ENCODE data around the gene RAP1A.

Gene RAP1A

DNA sequence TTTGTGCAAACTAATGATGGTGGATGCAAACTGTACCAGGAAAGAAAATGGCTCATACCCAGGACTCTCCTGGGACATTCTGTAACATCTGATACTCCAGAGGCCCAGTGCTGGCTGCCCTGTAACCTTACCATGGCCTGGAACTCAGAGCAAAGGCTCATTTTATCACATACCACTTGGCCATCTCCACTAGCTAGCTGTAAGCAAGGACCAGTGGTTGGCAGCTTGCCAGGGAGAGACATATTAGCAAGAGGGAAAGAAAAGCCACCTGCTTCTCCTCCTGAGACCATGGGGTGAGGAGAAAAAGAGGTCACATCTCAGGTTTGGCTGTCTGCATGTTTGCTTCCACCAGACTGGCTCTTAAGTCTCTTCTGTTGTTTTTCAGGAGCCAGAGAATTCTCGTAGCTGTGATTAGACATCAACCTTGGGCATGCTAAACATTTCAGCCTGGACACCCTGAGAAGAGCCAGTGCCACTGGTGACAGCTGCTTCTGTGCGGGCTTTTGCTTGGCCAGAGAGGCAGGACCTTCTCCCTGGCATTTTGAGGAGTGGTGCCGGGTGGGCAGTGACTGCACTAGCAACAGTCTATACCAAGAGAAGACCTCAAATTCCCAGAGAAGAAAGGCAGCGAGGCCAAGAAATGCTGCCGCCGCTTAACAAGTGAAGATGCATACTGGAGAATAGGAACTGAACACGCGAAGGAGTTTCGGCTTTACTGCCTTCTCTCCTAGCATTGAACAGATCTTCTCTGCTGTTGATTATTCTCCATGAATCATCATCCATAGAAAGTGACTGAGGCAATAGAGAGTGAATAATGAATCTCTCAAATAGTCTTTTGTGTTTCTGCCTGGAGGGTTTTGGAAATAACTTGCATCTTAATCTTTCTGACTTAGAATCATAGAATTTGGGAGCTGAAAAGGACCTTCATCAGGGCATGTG is 126.4 kb downstream of the RAP1A start:
- TF ChIP-seq ZBTB7A (IDR thresholded peaks at IDR 0.05; ENCODE audit: low read depth) (no peak), EGR1 (IDR thresholded peaks at IDR 0.05) (no peak), YY1 (IDR thresholded peaks at IDR 0.05; ENCODE audit: low read depth) (no peak)

DNA sequence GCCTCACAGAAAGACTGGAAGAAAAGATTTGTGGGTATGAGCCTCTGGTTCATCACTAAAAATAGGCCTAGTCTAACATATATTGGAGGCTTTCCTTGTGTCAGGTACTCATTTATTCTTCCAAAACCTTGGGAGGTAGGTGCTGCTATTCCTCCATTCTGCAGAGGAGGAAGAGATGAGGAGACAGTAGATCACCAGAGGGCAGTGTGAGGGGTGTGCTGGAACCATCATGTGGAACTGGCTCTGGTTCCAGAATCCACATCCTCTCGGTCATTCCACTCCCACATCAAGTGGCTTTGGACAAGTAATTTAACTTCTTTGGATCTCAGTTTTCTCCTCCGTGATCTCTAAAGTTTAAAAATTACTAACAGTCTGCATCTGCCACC is 127.0 kb downstream of the RAP1A start:
- TF ChIP-seq YY1 (IDR thresholded peaks at IDR 0.05; ENCODE audit: low read depth) (no peak), NFIC (IDR thresholded peaks at IDR 0.05) (no peak), EP300 (IDR thresholded peaks at IDR 0.05; ENCODE audit: borderline replicate concordance) (no peak), TEAD4 (IDR thresholded peaks at IDR 0.05) (no peak), TCF12 (IDR thresholded peaks at IDR 0.05; ENCODE audit: low read depth) (no peak), TAF1 (IDR thresholded peaks at IDR 0.05; ENCODE audit: low read depth) (no peak), EGR1 (IDR thresholded peaks at IDR 0.05) (no peak), FOXM1 (IDR thresholded peaks at IDR 0.05; ENCODE audit: borderline replicate concordance, low read depth) (no peak)
- TF ChIP-seq, protein P1, sequence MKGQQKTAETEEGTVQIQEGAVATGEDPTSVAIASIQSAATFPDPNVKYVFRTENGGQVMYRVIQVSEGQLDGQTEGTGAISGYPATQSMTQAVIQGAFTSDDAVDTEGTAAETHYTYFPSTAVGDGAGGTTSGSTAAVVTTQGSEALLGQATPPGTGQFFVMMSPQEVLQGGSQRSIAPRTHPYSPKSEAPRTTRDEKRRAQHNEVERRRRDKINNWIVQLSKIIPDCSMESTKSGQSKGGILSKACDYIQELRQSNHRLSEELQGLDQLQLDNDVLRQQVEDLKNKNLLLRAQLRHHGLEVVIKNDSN (IDR thresholded peaks at IDR 0.05) = no peak
- TF ChIP-seq, protein P2, sequence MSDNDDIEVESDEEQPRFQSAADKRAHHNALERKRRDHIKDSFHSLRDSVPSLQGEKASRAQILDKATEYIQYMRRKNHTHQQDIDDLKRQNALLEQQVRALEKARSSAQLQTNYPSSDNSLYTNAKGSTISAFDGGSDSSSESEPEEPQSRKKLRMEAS (IDR thresholded peaks at IDR 0.05) = no peak
- TF ChIP-seq, protein P3, sequence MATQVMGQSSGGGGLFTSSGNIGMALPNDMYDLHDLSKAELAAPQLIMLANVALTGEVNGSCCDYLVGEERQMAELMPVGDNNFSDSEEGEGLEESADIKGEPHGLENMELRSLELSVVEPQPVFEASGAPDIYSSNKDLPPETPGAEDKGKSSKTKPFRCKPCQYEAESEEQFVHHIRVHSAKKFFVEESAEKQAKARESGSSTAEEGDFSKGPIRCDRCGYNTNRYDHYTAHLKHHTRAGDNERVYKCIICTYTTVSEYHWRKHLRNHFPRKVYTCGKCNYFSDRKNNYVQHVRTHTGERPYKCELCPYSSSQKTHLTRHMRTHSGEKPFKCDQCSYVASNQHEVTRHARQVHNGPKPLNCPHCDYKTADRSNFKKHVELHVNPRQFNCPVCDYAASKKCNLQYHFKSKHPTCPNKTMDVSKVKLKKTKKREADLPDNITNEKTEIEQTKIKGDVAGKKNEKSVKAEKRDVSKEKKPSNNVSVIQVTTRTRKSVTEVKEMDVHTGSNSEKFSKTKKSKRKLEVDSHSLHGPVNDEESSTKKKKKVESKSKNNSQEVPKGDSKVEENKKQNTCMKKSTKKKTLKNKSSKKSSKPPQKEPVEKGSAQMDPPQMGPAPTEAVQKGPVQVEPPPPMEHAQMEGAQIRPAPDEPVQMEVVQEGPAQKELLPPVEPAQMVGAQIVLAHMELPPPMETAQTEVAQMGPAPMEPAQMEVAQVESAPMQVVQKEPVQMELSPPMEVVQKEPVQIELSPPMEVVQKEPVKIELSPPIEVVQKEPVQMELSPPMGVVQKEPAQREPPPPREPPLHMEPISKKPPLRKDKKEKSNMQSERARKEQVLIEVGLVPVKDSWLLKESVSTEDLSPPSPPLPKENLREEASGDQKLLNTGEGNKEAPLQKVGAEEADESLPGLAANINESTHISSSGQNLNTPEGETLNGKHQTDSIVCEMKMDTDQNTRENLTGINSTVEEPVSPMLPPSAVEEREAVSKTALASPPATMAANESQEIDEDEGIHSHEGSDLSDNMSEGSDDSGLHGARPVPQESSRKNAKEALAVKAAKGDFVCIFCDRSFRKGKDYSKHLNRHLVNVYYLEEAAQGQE (IDR thresholded peaks at IDR 0.05; ENCODE audit: low read depth) = no peak

DNA sequence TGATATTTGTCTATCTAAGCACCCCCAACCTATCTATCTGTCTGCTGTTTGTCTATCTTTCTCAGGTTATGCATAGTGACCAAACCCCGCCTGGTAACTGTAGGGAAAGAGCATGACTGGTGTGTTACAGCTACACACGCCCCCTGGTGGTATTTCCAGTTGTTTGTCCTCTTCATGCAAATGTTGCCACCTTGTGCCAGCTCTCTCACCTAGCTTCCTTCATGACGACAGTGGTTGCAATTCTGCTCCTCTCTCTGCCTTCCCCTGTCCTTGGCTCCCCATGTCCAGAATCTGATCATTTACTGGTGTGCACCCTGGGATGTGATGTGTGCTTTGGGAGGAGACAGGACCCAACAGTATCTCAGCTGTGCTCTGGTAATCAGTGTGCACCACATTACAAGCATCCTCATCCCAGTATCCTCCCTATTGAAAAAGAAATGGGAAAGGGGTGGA is 127.7 kb downstream of the RAP1A start:
- no peak for TF ChIP-seq ZBTB7A (IDR thresholded peaks at IDR 0.05; ENCODE audit: low read depth)
- TF ChIP-seq, protein P1 (IDR thresholded peaks at IDR 0.05) = 0 out of 2 replicates have a peak, but pooled peaks have one; percentile 8
- peak; percentile 85 for TF ChIP-seq RAD21 (IDR thresholded peaks at IDR 0.05; ENCODE audit: low read depth)
- TF ChIP-seq, protein P2 (IDR thresholded peaks at IDR 0.05) = 0 out of 2 replicates have a peak, but pooled peaks have one; percentile 20
- TF ChIP-seq TEAD4 (IDR thresholded peaks at IDR 0.05) = peak; percentile 32; the same call in 1 of the 2 replicates

DNA sequence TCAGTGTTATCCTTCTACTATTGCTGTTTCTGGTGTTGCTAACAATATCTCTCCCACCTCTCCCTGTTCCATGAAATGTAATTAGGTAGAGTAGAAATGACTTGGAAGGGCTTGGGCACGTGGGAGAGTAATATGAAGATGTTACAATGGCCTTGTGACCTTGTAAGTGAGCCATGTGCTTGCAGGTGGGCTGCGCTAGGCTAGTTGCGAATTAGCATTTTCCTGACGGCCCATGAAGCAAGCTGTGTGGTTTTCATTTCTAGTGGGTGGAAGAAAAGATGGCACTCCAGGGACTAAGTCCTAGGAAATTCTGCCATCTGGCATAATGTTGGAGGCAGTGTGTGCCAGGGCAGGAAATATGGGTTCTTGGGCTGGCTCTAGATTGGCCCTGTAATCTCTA is 128.4 kb downstream of the RAP1A start:
- TF ChIP-seq ZBTB7A (IDR thresholded peaks at IDR 0.05; ENCODE audit: low read depth) (no peak), TCF12 (IDR thresholded peaks at IDR 0.05; ENCODE audit: low read depth) (no peak), YY1 (IDR thresholded peaks at IDR 0.05; ENCODE audit: low read depth) (no peak), EGR1 (IDR thresholded peaks at IDR 0.05) (no peak), NFIC (IDR thresholded peaks at IDR 0.05) (no peak), CREB1 (IDR thresholded peaks at IDR 0.05; ENCODE audit: low read depth) (no peak), TAF1 (IDR thresholded peaks at IDR 0.05; ENCODE audit: low read depth) (no peak), CEBPB (IDR thresholded peaks at IDR 0.05) (no peak), FOXM1 (IDR thresholded peaks at IDR 0.05; ENCODE audit: borderline replicate concordance, low read depth) (no peak), EP300 (IDR thresholded peaks at IDR 0.05; ENCODE audit: borderline replicate concordance) (no peak)
- TF ChIP-seq, protein P2 (IDR thresholded peaks at IDR 0.05) = no peak
- TF ChIP-seq, protein P1 (IDR thresholded peaks at IDR 0.05) = no peak
- TF ChIP-seq, protein P3 (IDR thresholded peaks at IDR 0.05; ENCODE audit: low read depth) = no peak

DNA sequence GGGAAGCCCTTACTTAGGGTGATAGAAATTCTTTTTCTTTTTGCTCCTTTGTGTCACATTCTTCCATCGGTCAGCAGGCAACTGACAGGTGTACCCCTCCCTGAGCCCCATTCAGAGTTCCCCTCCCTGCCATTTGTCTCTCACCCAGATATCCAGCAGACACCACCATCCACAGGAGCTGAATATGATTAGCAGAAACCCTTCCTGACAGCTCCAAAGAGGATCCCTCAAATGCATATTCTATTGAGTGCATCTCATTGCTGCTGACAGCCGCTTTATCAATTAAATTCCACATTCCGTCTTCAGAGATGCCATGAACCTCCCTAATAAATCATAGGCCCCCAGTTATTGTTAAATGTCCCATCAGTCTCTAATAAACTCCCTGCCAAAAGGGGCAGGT is 130.0 kb downstream of the RAP1A start:
- TF ChIP-seq ZBTB7A (IDR thresholded peaks at IDR 0.05; ENCODE audit: low read depth) (no peak), CEBPB (IDR thresholded peaks at IDR 0.05) (no peak), TAF1 (IDR thresholded peaks at IDR 0.05; ENCODE audit: low read depth) (no peak), NFIC (IDR thresholded peaks at IDR 0.05) (no peak), FOXM1 (IDR thresholded peaks at IDR 0.05; ENCODE audit: borderline replicate concordance, low read depth) (no peak), CREB1 (IDR thresholded peaks at IDR 0.05; ENCODE audit: low read depth) (no peak), EP300 (IDR thresholded peaks at IDR 0.05; ENCODE audit: borderline replicate concordance) (no peak), EGR1 (IDR thresholded peaks at IDR 0.05) (no peak), RAD21 (IDR thresholded peaks at IDR 0.05; ENCODE audit: low read depth) (no peak), YY1 (IDR thresholded peaks at IDR 0.05; ENCODE audit: low read depth) (no peak), TEAD4 (IDR thresholded peaks at IDR 0.05) (no peak), TCF12 (IDR thresholded peaks at IDR 0.05; ENCODE audit: low read depth) (no peak)
- TF ChIP-seq, protein P1 (IDR thresholded peaks at IDR 0.05) = no peak
- TF ChIP-seq, protein P3 (IDR thresholded peaks at IDR 0.05; ENCODE audit: low read depth) = no peak
- TF ChIP-seq, protein P2 (IDR thresholded peaks at IDR 0.05) = no peak
